GM21515 (cell line): ENCODE data around the gene HNRNPCL4.
"Not testable (repeated sequence)": the region's sequence is repeated elsewhere in the genome, so short reads cannot be mapped to it uniquely, and the experiment has no call there.

ENCODE experiments used
- ATAC-seq: cut with Tn5 transposase; IDR thresholded peaks from one replicate; pipeline ENCODE4 v1.9.1; 2021; ENCODE audit not compliant: unreplicated experiment

Gene HNRNPCL4

GRCh38 chr1:13165531-13165930, at the start of gene HNRNPCL4:
HNRNPCL4 (minus strand) TSS chr1:13165631; CDS start chr1:13165467, 164 bp downstream.
- not testable (repeated sequence) for ATAC-seq

DNA sequence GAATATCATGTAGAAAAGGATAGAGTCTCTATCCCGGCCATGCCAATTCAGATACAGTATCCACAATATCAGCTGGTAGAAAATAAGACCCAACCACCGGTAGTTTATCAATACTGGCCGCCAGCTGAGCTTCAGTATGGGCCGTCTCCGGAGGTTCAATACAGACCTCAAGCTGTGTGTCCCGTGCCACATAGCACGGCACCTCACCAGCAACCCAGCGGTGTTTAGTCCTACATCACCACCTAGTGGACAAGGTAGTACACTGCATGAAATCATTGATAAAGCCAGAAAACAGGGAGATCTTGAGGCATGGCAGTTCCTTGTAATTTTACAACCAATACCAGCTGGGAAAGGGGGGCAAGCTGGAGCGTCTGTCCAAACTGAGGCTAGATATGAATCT, 43.3 kb upstream of the HNRNPCL4 start:
- ATAC-seq = not testable (repeated sequence)

DNA sequence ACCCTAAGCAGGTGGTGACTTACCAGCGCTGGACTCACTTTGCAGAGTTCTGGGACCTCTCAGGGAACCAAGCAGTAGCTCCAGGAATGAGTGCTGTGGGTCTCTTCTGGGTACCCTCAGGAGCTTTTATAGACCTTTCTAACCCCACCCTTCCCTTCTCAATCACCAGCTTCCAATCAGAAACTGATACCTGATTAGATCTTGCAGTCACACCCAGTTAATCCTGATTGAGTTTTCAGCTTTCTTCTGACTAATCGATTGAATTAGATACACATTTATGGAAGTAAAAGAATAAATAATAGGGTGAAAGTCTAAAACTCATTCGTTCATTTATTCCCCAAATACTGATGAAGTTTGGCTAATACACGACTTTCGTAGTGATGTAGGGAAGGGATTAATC, 35.9 kb upstream of the HNRNPCL4 start, which contains the start of gene PRAMEF13:
Gene PRAMEF13 (minus strand): TSS at position 101 of the 400 bp plus-strand sequence. CDS start 1,820 bp downstream, outside the sequence.
- not testable (repeated sequence) for ATAC-seq

GRCh38 chr1:13171548-13171947, 6.1 kb upstream of the HNRNPCL4 start, which contains the start of gene PRAMEF9:
PRAMEF9 (plus strand) TSS chr1:13171848; CDS start chr1:13175281, 3,433 bp downstream.
- ATAC-seq = not testable (repeated sequence)

DNA sequence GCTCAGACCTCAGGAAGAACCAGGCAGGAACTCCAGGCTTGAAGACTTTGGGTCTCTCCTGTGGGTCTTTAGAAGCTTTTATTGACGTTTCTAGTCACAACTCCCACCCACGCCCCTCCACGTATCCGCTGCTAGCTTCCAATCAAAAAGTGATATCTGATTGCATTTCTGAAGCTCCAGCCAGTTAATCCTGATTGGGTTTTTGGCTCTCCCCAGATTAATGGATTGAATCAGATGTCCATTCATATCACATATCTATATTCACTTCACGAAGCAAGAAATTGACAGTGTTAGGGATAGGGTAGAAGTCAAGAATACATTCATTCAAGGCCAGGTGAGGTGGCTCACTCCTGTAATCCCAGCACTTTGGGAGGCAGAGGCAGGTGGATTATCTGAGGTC, 9.5 kb downstream of the HNRNPCL4 start, which contains the start of gene PRAMEF26:
Gene PRAMEF26 (minus strand): TSS at position 101 of the 400 bp plus-strand sequence. CDS start 2,914 bp downstream, outside the sequence.
- ATAC-seq = not testable (repeated sequence)

- not testable (repeated sequence) for ATAC-seq
These were observed 48.7 kb downstream of the HNRNPCL4 start, which contains the start of gene HNRNPCL2 for GRCh38 chr1:13116754-13117153. HNRNPCL2 (minus strand) TSS chr1:13116854; CDS start chr1:13116400, 454 bp downstream.
